GM11168 (cell line): ENCODE results near the gene CD72.

Experiments used
- in situ Hi-C: fragments of 300-500 bp; cut with MboI; formaldehyde crosslinking; loops from one replicate; pipeline ENCODE4 v1.12.0; 2022; ENCODE audit warnings: low sequenced_read_pairs; ENCODE audit not compliant: unreplicated experiment

CD72 gene

GRCh38 chr9:35618325-35618727 lies at the start of gene CD72:
CD72 (minus strand) TSS chr9:35618413; CDS start chr9:35618303, 110 bp downstream.
- in situ Hi-C loops: no loop called here

- in situ Hi-C loops: no loop called here
Measured at GRCh38 chr9:35667939-35668338, 49.7 kb upstream of the CD72 start.

- in situ Hi-C loops: no loop called here
Measured at GRCh38 chr9:35666549-35666948, 48.3 kb upstream of the CD72 start.

GRCh38 chr9:35666045-35666444 lies 47.8 kb upstream of the CD72 start:
- in situ Hi-C loops: no loop called here

GRCh38 chr9:35665471-35665818 lies 47.2 kb upstream of the CD72 start:
- in situ Hi-C loops: no loop called here

GRCh38 chr9:35664531-35665470 lies 46.6 kb upstream of the CD72 start, which contains the start of gene ARHGEF39:
ARHGEF39 (minus strand) TSS chr9:35665195; CDS start chr9:35665169, 26 bp downstream.
- in situ Hi-C loops: no loop called here

GRCh38 chr9:35662437-35662836 lies 44.2 kb upstream of the CD72 start:
- in situ Hi-C loops: no loop called here

- in situ Hi-C loops: no loop called here
Measured at GRCh38 chr9:35661756-35662350, 43.6 kb upstream of the CD72 start.

GRCh38 chr9:35660966-35661415 lies 42.8 kb upstream of the CD72 start:
- in situ Hi-C loops: no loop called here

GRCh38 chr9:35659340-35659739 lies 41.1 kb upstream of the CD72 start:
- in situ Hi-C loops: no loop called here

GRCh38 chr9:35658968-35659220 lies 40.7 kb upstream of the CD72 start:
- in situ Hi-C loops: no loop called here

GRCh38 chr9:35658137-35658967 lies 40.1 kb upstream of the CD72 start, which contains the start of gene CCDC107:
CCDC107 (plus strand) TSS chr9:35658292; CDS start chr9:35658380, 88 bp downstream.
- in situ Hi-C loops: no loop called here

GRCh38 chr9:35657546-35658136 lies 39.4 kb upstream of the CD72 start, which contains the start of gene RMRP:
RMRP (minus strand) TSS chr9:35658019.
- in situ Hi-C loops: no loop called here

- in situ Hi-C loops: no loop called here
Measured at GRCh38 chr9:35656831-35657545, 38.8 kb upstream of the CD72 start.

GRCh38 chr9:35656348-35656747 lies 38.1 kb upstream of the CD72 start:
- in situ Hi-C loops: no loop called here

GRCh38 chr9:35653611-35654010 lies 35.4 kb upstream of the CD72 start:
- in situ Hi-C loops: no loop called here

GRCh38 chr9:35652829-35653209 lies 34.6 kb upstream of the CD72 start:
- in situ Hi-C loops: no loop called here

- in situ Hi-C loops: no loop called here
Measured at GRCh38 chr9:35651956-35652828, 34.0 kb upstream of the CD72 start.
